Measurements from ENCODE around the gene FUT8.

The FUT8 gene

GRCh38 chr14:65771271-65771670, 358.7 kb downstream of the FUT8 start:
- H3K4me3 ChIP-seq (ENCODE audit: low read depth, low read length): no peak overlapping the region
- in situ Hi-C loops (cut with HindIII; ENCODE audit: low sequenced_read_pairs): no loop called here
- no peak for DNase-seq (ENCODE audit: low read depth)
- TF ChIP-seq, protein P1, sequence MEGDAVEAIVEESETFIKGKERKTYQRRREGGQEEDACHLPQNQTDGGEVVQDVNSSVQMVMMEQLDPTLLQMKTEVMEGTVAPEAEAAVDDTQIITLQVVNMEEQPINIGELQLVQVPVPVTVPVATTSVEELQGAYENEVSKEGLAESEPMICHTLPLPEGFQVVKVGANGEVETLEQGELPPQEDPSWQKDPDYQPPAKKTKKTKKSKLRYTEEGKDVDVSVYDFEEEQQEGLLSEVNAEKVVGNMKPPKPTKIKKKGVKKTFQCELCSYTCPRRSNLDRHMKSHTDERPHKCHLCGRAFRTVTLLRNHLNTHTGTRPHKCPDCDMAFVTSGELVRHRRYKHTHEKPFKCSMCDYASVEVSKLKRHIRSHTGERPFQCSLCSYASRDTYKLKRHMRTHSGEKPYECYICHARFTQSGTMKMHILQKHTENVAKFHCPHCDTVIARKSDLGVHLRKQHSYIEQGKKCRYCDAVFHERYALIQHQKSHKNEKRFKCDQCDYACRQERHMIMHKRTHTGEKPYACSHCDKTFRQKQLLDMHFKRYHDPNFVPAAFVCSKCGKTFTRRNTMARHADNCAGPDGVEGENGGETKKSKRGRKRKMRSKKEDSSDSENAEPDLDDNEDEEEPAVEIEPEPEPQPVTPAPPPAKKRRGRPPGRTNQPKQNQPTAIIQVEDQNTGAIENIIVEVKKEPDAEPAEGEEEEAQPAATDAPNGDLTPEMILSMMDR (IDR thresholded peaks at IDR 0.05; ENCODE audit: low read depth, low read length, missing control alignments): no peak

GRCh38 chr14:65772466-65772865, 359.9 kb downstream of the FUT8 start:
- no peak for DNase-seq (ENCODE audit: low read depth)
- in situ Hi-C loops (cut with HindIII; ENCODE audit: low sequenced_read_pairs): no loop called here
- TF ChIP-seq, protein P1 (IDR thresholded peaks at IDR 0.05; ENCODE audit: low read depth, low read length, missing control alignments): no peak
- no peak overlapping the region for H3K4me3 ChIP-seq (ENCODE audit: low read depth, low read length)

- no peak overlapping the region for H3K4me3 ChIP-seq (ENCODE audit: low read depth, low read length)
- in situ Hi-C loops (cut with HindIII; ENCODE audit: low sequenced_read_pairs): no loop called here
- TF ChIP-seq, protein P1 (IDR thresholded peaks at IDR 0.05; ENCODE audit: low read depth, low read length, missing control alignments): no peak
- no peak for DNase-seq (ENCODE audit: low read depth)
These were observed 360.5 kb downstream of the FUT8 start for GRCh38 chr14:65772921-65773574.

GRCh38 chr14:65774041-65774440, 361.5 kb downstream of the FUT8 start:
- no peak overlapping the region for H3K4me3 ChIP-seq (ENCODE audit: low read depth, low read length)
- in situ Hi-C loops (cut with HindIII; ENCODE audit: low sequenced_read_pairs): no loop called here
- TF ChIP-seq, protein P1 (IDR thresholded peaks at IDR 0.05; ENCODE audit: low read depth, low read length, missing control alignments): no peak
- no peak for DNase-seq (ENCODE audit: low read depth)

GRCh38 chr14:65776193-65776852, 363.8 kb downstream of the FUT8 start:
- DNase-seq (ENCODE audit: low read depth): no peak
- in situ Hi-C loops (cut with HindIII; ENCODE audit: low sequenced_read_pairs): no loop called here

GRCh38 chr14:65780566-65780965, 368.0 kb downstream of the FUT8 start:
- in situ Hi-C loops (cut with HindIII; ENCODE audit: low sequenced_read_pairs): no loop called here
- TF ChIP-seq, protein P1 (IDR thresholded peaks at IDR 0.05; ENCODE audit: low read depth, low read length, missing control alignments): no peak
- no peak overlapping the region for H3K4me3 ChIP-seq (ENCODE audit: low read depth, low read length)

More at GRCh38 chr14:65776193-65776852, 363.8 kb downstream of the FUT8 start:
- TF ChIP-seq, protein P1 (IDR thresholded peaks at IDR 0.05; ENCODE audit: low read depth, low read length, missing control alignments): no peak
- H3K4me3 ChIP-seq (ENCODE audit: low read depth, low read length): no peak overlapping the region

More at GRCh38 chr14:65780566-65780965, 368.0 kb downstream of the FUT8 start:
- no peak for DNase-seq (ENCODE audit: low read depth)

All from astrocyte of the cerebellum (primary cell).